ENCODE data around the gene ITGB7.
A peak's percentile ranks its signal among the peaks of the same experiment; 100 is the strongest.

Gene ITGB7

DNA sequence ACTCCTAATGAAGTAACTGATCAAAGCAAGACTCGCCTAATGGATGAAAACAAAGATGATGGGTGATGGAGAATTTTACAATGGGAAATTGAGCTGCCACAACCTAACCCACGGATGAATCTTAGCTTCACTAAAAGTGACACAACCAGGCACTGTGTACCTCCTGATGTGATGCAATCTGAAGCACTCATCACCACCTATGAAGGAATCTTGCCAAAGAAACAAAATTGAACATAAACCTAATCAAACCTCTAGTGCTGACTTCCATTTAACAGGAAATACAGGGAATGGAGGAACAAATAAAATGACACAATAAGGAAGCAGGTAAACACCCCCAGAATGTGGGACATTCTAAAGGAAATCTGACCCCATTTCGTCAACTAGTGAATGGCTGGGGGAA lies 38.2 kb upstream of the ITGB7 start:
- no peak overlapping the region for H3K4me3 ChIP-seq (ENCODE audit: low read length)
- no peak overlapping the region for H3K9ac ChIP-seq (ENCODE audit: low read length)
- no peak overlapping the region for H2AFZ ChIP-seq (ENCODE audit: low read length)
- H3K4me1 ChIP-seq (ENCODE audit: low read length): peaks cover 12% of the 10 kb centered on the region
- H3K27me3 ChIP-seq (replicated peaks; ENCODE audit: insufficient read depth, low read length): no peaks in the 10 kb centered on the region
- no peaks in the 10 kb centered on the region for H3K9me3 ChIP-seq (replicated peaks; ENCODE audit: insufficient read depth, low read length)
- no peaks in the 10 kb centered on the region for H3K79me2 ChIP-seq (ENCODE audit: low read length)
- no peak for TF ChIP-seq EZH2 (optimal IDR thresholded peaks at IDR 0.05; ENCODE audit: low read depth, low read length)
- TF ChIP-seq EZH2phosphoT487 (IDR thresholded peaks at IDR 0.05; ENCODE audit: low read length): no peak
- TF ChIP-seq, protein P1, sequence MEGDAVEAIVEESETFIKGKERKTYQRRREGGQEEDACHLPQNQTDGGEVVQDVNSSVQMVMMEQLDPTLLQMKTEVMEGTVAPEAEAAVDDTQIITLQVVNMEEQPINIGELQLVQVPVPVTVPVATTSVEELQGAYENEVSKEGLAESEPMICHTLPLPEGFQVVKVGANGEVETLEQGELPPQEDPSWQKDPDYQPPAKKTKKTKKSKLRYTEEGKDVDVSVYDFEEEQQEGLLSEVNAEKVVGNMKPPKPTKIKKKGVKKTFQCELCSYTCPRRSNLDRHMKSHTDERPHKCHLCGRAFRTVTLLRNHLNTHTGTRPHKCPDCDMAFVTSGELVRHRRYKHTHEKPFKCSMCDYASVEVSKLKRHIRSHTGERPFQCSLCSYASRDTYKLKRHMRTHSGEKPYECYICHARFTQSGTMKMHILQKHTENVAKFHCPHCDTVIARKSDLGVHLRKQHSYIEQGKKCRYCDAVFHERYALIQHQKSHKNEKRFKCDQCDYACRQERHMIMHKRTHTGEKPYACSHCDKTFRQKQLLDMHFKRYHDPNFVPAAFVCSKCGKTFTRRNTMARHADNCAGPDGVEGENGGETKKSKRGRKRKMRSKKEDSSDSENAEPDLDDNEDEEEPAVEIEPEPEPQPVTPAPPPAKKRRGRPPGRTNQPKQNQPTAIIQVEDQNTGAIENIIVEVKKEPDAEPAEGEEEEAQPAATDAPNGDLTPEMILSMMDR (IDR thresholded peaks at IDR 0.05; ENCODE audit: low read length): no peak
- no peaks in the 10 kb centered on the region for H3K36me3 ChIP-seq (replicated peaks; ENCODE audit: insufficient read depth, low read length)
- no peak for DNase-seq
- H4K20me1 ChIP-seq (ENCODE audit: insufficient read depth, low read length): no peaks in the 10 kb centered on the region
- no peaks in the 10 kb centered on the region for H3K9me2 ChIP-seq (replicated peaks; ENCODE audit: insufficient read depth, low read length)
- no peak overlapping the region for H3K27ac ChIP-seq (ENCODE audit: low read length)
- H3K4me2 ChIP-seq (ENCODE audit: low read depth, low read length): no peak overlapping the region
- peaks cover 9% of the 10 kb centered on the region; the same call in 1 of the 2 replicates for H3F3A ChIP-seq (ENCODE audit: insufficient read depth, low read length)

DNA sequence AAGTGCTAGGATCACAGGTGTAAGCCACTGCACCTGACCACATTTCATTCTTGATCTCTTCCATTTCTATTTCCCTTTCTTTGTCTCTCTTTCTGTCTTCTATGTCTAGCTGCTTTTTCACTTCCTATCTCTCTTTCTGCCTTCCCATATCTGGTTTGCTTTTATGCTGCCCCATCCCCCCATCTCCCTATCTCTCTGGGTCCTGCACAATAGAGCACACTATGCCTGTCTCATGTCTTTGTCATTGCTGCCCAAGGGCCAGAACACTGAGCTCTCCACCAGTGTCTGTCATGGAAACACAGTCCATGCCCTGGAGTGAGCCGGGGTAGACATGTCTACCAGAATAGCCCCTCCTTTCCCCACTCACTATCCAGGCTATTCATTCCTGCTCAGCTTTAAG lies 37.3 kb upstream of the ITGB7 start:
- Histone ChIP-seq H4K20me1 (ENCODE audit: insufficient read depth, low read length) (no peaks in the 10 kb centered on the region), H3K4me2 (ENCODE audit: low read depth, low read length) (peak overlapping the region; percentile 60), H3F3A (ENCODE audit: insufficient read depth, low read length) (peaks cover 9% of the 10 kb centered on the region; the same call in 1 of the 2 replicates), H3K4me3 (ENCODE audit: low read length) (no peak overlapping the region), H3K27me3 (replicated peaks; ENCODE audit: insufficient read depth, low read length) (no peaks in the 10 kb centered on the region), H3K79me2 (ENCODE audit: low read length) (no peaks in the 10 kb centered on the region), H3K4me1 (ENCODE audit: low read length) (peaks cover 12% of the 10 kb centered on the region), H3K9ac (ENCODE audit: low read length) (no peak overlapping the region), H3K36me3 (replicated peaks; ENCODE audit: insufficient read depth, low read length) (no peaks in the 10 kb centered on the region), H3K9me3 (replicated peaks; ENCODE audit: insufficient read depth, low read length) (no peaks in the 10 kb centered on the region), H3K9me2 (replicated peaks; ENCODE audit: insufficient read depth, low read length) (no peaks in the 10 kb centered on the region), H2AFZ (ENCODE audit: low read length) (peak overlapping the region; percentile 54; the same call in 1 of the 2 replicates), H3K27ac (ENCODE audit: low read length) (no peak overlapping the region)
- DNase-seq: no peak
- TF ChIP-seq EZH2phosphoT487 (IDR thresholded peaks at IDR 0.05; ENCODE audit: low read length) (no peak), EZH2 (optimal IDR thresholded peaks at IDR 0.05; ENCODE audit: low read depth, low read length) (no peak)
- TF ChIP-seq, protein P1 (IDR thresholded peaks at IDR 0.05; ENCODE audit: low read length): no peak

DNA sequence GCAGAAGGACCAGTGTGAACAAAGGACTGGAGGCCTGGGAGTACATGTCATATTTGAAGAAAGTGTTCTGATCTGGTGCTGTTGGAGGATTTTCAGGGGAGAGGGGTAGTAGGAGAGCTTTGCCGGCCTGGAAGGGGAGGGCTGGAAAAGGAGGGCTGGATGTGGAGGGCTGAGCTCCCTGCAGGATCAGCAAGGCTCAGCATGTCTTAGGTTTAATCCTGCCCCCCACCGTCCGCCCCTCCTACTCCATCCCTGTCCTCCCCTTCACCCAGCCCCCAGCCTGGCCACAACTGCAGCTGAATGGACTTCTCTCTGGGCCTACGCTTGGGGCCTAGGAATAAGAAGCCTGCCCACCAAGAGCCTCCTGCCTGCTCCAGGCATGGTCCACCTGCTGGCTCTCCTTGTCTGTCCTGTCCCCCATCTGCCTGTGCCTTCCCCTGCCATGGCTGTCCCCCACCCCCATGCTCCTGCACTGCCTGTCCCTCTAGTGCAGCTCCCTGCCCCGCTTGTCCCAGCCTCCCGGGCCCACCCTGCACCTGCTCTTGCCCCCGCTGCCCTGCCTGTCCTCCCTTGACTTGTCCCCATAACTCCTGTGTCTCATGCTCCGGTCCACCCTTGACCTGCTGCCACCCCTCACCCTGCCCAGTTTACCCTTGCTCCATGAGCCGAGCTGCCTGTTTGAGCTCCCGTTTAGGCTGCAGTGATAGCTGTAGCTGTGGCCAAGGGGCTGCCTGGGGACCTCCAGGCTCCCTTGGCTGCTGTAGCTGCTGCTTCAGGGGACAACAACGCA lies 34.8 kb upstream of the ITGB7 start:
- H3K4me3 ChIP-seq (ENCODE audit: low read length): no peak overlapping the region
- no peaks in the 10 kb centered on the region for H3K9me3 ChIP-seq (replicated peaks; ENCODE audit: insufficient read depth, low read length)
- TF ChIP-seq EZH2 (optimal IDR thresholded peaks at IDR 0.05; ENCODE audit: low read depth, low read length) (no peak), EZH2phosphoT487 (IDR thresholded peaks at IDR 0.05; ENCODE audit: low read length) (no peak)
- TF ChIP-seq, protein P1 (IDR thresholded peaks at IDR 0.05; ENCODE audit: low read length): no peak
- H3K27me3 ChIP-seq (replicated peaks; ENCODE audit: insufficient read depth, low read length): no peaks in the 10 kb centered on the region
- no peak overlapping the region for H2AFZ ChIP-seq (ENCODE audit: low read length)
- peaks cover 12% of the 10 kb centered on the region for H3K4me1 ChIP-seq (ENCODE audit: low read length)
- H3K9ac ChIP-seq (ENCODE audit: low read length): no peak overlapping the region
- no peaks in the 10 kb centered on the region for H4K20me1 ChIP-seq (ENCODE audit: insufficient read depth, low read length)
- H3K36me3 ChIP-seq (replicated peaks; ENCODE audit: insufficient read depth, low read length): no peaks in the 10 kb centered on the region
- H3K27ac ChIP-seq (ENCODE audit: low read length): no peak overlapping the region
- H3K9me2 ChIP-seq (replicated peaks; ENCODE audit: insufficient read depth, low read length): no peaks in the 10 kb centered on the region
- H3K79me2 ChIP-seq (ENCODE audit: low read length): no peaks in the 10 kb centered on the region
- H3K4me2 ChIP-seq (ENCODE audit: low read depth, low read length): no peak overlapping the region
- DNase-seq: no peak
- H3F3A ChIP-seq (ENCODE audit: insufficient read depth, low read length): peaks cover 9% of the 10 kb centered on the region; the same call in 1 of the 2 replicates

Measured in MM.1S (cell line).